Activated CD4-positive, alpha-beta T cell treated with anti-CD3 and anti-CD28 coated beads for 24 hours (primary cell): ENCODE data around the gene SNCAIP.

Experiments used
- DNase-seq, 2 donors: peaks; one replicate each; pipeline ENCODE4 v3.0.0-alpha.2; 2020; ENCODE audit warnings: low read depth in 2 of 2

Gene SNCAIP

GRCh38 chr5:122500245-122501088 lies 188.4 kb downstream of the SNCAIP start:
- no peak for DNase-seq

- no peak for DNase-seq
These were observed 189.0 kb downstream of the SNCAIP start for GRCh38 chr5:122501089-122501435.

- no peak for DNase-seq
These were observed 195.0 kb downstream of the SNCAIP start for GRCh38 chr5:122507045-122507444.

GRCh38 chr5:122507581-122507980 lies 195.5 kb downstream of the SNCAIP start:
- DNase-seq = no peak

GRCh38 chr5:122508623-122509022 lies 196.6 kb downstream of the SNCAIP start:
- no peak for DNase-seq
